GM23338 (cell line): ENCODE measurements around the gene CYCS. TPM values are rescaled to one million over a fixed set of nuclear protein-coding genes. Genes with fewer than 3 reads are reported as not detected.

Experiments used
- ATAC-seq: fragments of 200-7000 bp; cut with Tn5 transposase; 3 replicates; pipeline ENCODE4 v1.9.1; 2020
- DNase-seq: peaks from one replicate; pipeline ENCODE4 v3.0.0-alpha.2; 2015; ENCODE audit warnings: low spot score
- H2AFZ ChIP-seq: fragments of 200-600 bp; sonication (generic); 2 replicates; pipeline ENCODE4 v1.8.0; 2016; ENCODE audit warnings: antibody characterized with exemption, mild to moderate bottlenecking, moderate library complexity
- H3F3A ChIP-seq: fragments of 200-600 bp; sonication (generic); replicated peaks from 2 replicates; pipeline ENCODE4 v1.8.0; 2017; ENCODE audit warnings: antibody characterized with exemption, mixed run types, low read depth
- H3K27ac ChIP-seq: fragments of 200-600 bp; sonication (generic); 2 replicates; pipeline ENCODE4 v1.6.1; 2016; ENCODE audit warnings: low read depth
- H3K27me3 ChIP-seq: fragments of 200-600 bp; sonication (generic); 2 replicates; pipeline ENCODE4 v1.8.0; 2016; ENCODE audit warnings: mild to moderate bottlenecking, mixed run types, moderate library complexity; ENCODE audit not compliant: insufficient read depth
- H3K36me3 ChIP-seq: fragments of 200-600 bp; sonication (generic); 2 replicates; pipeline ENCODE4 v1.8.0; 2016; ENCODE audit warnings: mild to moderate bottlenecking; ENCODE audit not compliant: insufficient read depth
- H3K4me1 ChIP-seq: fragments of 200-600 bp; sonication (generic); 2 replicates; pipeline ENCODE4 v1.8.0; 2016; ENCODE audit warnings: mild to moderate bottlenecking, moderate library complexity; ENCODE audit not compliant: insufficient read depth
- H3K4me2 ChIP-seq: fragments of 200-600 bp; sonication (generic); 2 replicates; pipeline ENCODE4 v1.7.1; 2017; ENCODE audit warnings: mixed run types
- H3K4me3 ChIP-seq: fragments of 200-600 bp; sonication (generic); 2 replicates; pipeline ENCODE4 v1.6.1; 2016; ENCODE audit warnings: mixed run types
- H3K79me2 ChIP-seq: fragments of 200-600 bp; sonication (generic); replicated peaks from 2 replicates; pipeline ENCODE4 v1.8.0; 2017; ENCODE audit warnings: mild to moderate bottlenecking; ENCODE audit not compliant: insufficient read depth
- H3K9me2 ChIP-seq: fragments of 200-600 bp; sonication (generic); 2 replicates; pipeline ENCODE4 v1.8.0; 2017; ENCODE audit not compliant: insufficient read depth
- H4K20me1 ChIP-seq: fragments of 200-600 bp; sonication (generic); replicated peaks from 2 replicates; pipeline ENCODE4 v1.8.0; 2017; ENCODE audit warnings: mild to moderate bottlenecking; ENCODE audit not compliant: insufficient read depth
- H3K27ac Mint-ChIP-seq: 2 replicates; pipeline ENCODE4 v1.8.0; 2020; ENCODE audit warnings: inconsistent platforms, mild to moderate bottlenecking, moderate library complexity, mixed read lengths
- H3K27me3 Mint-ChIP-seq: 3 replicates; pipeline ENCODE4 v1.8.0; 2022; ENCODE audit warnings: low read depth, mild to moderate bottlenecking, moderate library complexity, mixed read lengths, inconsistent platforms; ENCODE audit not compliant: insufficient read depth, poor library complexity
- H3K36me3 Mint-ChIP-seq: 3 replicates; pipeline ENCODE4 v1.8.0; 2021; ENCODE audit warnings: low read depth, mild to moderate bottlenecking, inconsistent platforms, moderate library complexity, mixed read lengths
- H3K4me1 Mint-ChIP-seq: 3 replicates; pipeline ENCODE4 v1.8.0; 2020; ENCODE audit warnings: mild to moderate bottlenecking, inconsistent platforms, mixed read lengths
- H3K4me3 Mint-ChIP-seq: 3 replicates; pipeline ENCODE4 v1.8.0; 2021; ENCODE audit warnings: moderate library complexity, mild to moderate bottlenecking, inconsistent platforms, mixed read lengths
- H3K9me3 Mint-ChIP-seq: 3 replicates; pipeline ENCODE4 v1.8.0; 2020; ENCODE audit warnings: moderate library complexity, mild to moderate bottlenecking, inconsistent platforms, mixed read lengths
- CREB1 ChIP-seq: fragments of 250-450 bp; sonication (Bioruptor Pico); IDR thresholded peaks from 2 replicates; pipeline ENCODE4 v1.5.0; 2020; ENCODE audit warnings: low read depth, mild to moderate bottlenecking, moderate library complexity
- EZH2 ChIP-seq: fragments of 200-600 bp; sonication (generic); IDR thresholded peaks from one replicate; pipeline ENCODE4 v1.8.0; 2017; ENCODE audit warnings: antibody characterized with exemption, mild to moderate bottlenecking, low read depth; ENCODE audit not compliant: unreplicated experiment
- EZH2phosphoT487 ChIP-seq: fragments of 200-600 bp; sonication (generic); IDR thresholded peaks from one replicate; pipeline ENCODE4 v1.8.1; 2018; ENCODE audit warnings: antibody characterized with exemption; ENCODE audit not compliant: unreplicated experiment
- JUNB ChIP-seq: IDR thresholded peaks from one replicate; pipeline ENCODE4 v1.6.1; 2016; ENCODE audit warnings: antibody characterized with exemption; ENCODE audit not compliant: unreplicated experiment
- ZNF114 ChIP-seq: fragments of 250-450 bp; sonication (Bioruptor Pico); IDR thresholded peaks from 2 replicates; pipeline ENCODE4 v1.5.0; 2020; ENCODE audit warnings: mild to moderate bottlenecking, moderate library complexity
- ZNF331 ChIP-seq: fragments of 250-450 bp; sonication (Bioruptor Pico); IDR thresholded peaks from 2 replicates; pipeline ENCODE4 v1.5.0; 2020; ENCODE audit warnings: low read depth, mild to moderate bottlenecking, moderate library complexity
- polyA plus RNA-seq: library from polyadenylated mRNA; unstranded; fragments of >200 nt; fragmentation: Nextera tagmentation; extraction: Ambion mirVana; gene quantifications from 2 replicates; pipeline ENCODE4 v1.2.1, GENCODE V29; 2016
- total RNA-seq: library from RNA; depleted of rRNA; stranded (reverse); fragments of >200 nt; shearing (Covaris generic); gene quantifications from 2 replicates; pipeline ENCODE4 v1.2.3, GENCODE V29; 2014
- TF ChIP-seq, protein P1 (sequence below): fragments of 250-450 bp; sonication (Bioruptor Pico); IDR thresholded peaks from 2 replicates; pipeline ENCODE4 v1.5.0; 2020; ENCODE audit warnings: mild to moderate bottlenecking, moderate library complexity
- TF ChIP-seq, protein P2 (sequence below), 2 experiments: fragments of 200-600 bp in 1 of 2; sonication (generic) in 1 of 2; conservative IDR thresholded peaks; 2 replicates each; pipeline versions ENCODE4 v1.5.1 to v1.6.1; 2016 to 2017; ENCODE audit warnings: antibody characterized with exemption in 2 of 2, low read depth in 2 of 2, mild to moderate bottlenecking in 2 of 2, moderate library complexity in 1 of 2
- TF ChIP-seq, protein P3 (sequence below): IDR thresholded peaks from one replicate; pipeline ENCODE4 v1.6.1; 2018; ENCODE audit warnings: antibody characterized with exemption; ENCODE audit not compliant: unreplicated experiment
- TF ChIP-seq, protein P4 (sequence below): IDR thresholded peaks from 2 replicates; pipeline ENCODE4 v1.6.1; 2016; ENCODE audit warnings: antibody characterized with exemption

The CYCS gene
- total and polyA plus RNA-seq, 2 experiments from 2014 or later: 131 to 468 TPM

DNA sequence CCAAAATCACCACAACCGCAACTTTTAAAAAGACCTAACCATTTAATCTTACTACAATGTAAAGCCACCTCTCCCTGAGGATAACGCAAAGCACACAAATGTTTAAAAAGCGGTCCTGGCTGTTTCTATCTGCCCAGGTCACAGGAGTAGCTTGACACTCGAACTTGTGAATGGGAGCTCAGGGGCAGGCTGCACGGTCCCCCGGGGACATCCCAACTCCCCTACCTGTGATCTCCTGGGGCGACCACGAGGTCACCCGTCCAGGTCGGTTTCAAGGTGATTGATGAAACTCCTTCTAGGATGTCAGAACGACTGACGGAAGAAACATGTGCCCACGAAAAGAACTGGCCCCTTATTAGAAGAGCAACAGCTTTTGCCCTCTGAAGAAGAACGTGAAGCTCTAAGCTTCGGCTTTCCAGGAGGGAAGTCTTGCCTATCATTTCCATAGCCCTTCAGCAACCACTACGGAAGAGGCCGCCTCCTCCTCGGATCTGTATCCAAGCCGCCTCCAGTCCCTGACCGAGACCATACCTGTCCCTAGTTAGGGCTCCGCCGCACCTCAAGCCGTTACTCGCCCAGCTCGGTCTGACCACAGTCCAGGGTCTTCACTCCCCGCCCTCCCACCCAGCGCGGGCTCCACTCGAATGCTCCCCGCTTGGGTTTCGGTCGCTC, 459 bp downstream of the CYCS start:
- Histone ChIP-seq H3K4me3 (peak overlapping the region; percentile 79), H3K79me2 (peaks cover 39% of the 10 kb centered on the region), H4K20me1 (peaks cover 23% of the 10 kb centered on the region), H2AFZ (no peak overlapping the region), H3K4me1 (no peaks in the 10 kb centered on the region), H3K27ac (peak overlapping the region; percentile 83; the same call in 1 of the 2 replicates), H3K36me3 (peaks cover 38% of the 10 kb centered on the region), H3K27me3 (no peaks in the 10 kb centered on the region), H3K9me2 (no peaks in the 10 kb centered on the region), H3F3A (peaks cover 22% of the 10 kb centered on the region), H3K4me2 (peak overlapping the region; percentile 94)
- peak overlapping the region; percentile 98 for H3K4me3 Mint-ChIP-seq
- H3K4me1 Mint-ChIP-seq: peaks cover 7% of the 10 kb centered on the region; the same call in 2 of the 3 replicates
- H3K9me3 Mint-ChIP-seq: peaks cover 3% of the 10 kb centered on the region; the same call in 1 of the 3 replicates
- DNase-seq (no peak), ATAC-seq (peak; percentile 27)
- TF ChIP-seq ZNF331 (CRISPR knock-in tag): no peak
- no peak for TF ChIP-seq EZH2phosphoT487
- TF ChIP-seq, protein P1, sequence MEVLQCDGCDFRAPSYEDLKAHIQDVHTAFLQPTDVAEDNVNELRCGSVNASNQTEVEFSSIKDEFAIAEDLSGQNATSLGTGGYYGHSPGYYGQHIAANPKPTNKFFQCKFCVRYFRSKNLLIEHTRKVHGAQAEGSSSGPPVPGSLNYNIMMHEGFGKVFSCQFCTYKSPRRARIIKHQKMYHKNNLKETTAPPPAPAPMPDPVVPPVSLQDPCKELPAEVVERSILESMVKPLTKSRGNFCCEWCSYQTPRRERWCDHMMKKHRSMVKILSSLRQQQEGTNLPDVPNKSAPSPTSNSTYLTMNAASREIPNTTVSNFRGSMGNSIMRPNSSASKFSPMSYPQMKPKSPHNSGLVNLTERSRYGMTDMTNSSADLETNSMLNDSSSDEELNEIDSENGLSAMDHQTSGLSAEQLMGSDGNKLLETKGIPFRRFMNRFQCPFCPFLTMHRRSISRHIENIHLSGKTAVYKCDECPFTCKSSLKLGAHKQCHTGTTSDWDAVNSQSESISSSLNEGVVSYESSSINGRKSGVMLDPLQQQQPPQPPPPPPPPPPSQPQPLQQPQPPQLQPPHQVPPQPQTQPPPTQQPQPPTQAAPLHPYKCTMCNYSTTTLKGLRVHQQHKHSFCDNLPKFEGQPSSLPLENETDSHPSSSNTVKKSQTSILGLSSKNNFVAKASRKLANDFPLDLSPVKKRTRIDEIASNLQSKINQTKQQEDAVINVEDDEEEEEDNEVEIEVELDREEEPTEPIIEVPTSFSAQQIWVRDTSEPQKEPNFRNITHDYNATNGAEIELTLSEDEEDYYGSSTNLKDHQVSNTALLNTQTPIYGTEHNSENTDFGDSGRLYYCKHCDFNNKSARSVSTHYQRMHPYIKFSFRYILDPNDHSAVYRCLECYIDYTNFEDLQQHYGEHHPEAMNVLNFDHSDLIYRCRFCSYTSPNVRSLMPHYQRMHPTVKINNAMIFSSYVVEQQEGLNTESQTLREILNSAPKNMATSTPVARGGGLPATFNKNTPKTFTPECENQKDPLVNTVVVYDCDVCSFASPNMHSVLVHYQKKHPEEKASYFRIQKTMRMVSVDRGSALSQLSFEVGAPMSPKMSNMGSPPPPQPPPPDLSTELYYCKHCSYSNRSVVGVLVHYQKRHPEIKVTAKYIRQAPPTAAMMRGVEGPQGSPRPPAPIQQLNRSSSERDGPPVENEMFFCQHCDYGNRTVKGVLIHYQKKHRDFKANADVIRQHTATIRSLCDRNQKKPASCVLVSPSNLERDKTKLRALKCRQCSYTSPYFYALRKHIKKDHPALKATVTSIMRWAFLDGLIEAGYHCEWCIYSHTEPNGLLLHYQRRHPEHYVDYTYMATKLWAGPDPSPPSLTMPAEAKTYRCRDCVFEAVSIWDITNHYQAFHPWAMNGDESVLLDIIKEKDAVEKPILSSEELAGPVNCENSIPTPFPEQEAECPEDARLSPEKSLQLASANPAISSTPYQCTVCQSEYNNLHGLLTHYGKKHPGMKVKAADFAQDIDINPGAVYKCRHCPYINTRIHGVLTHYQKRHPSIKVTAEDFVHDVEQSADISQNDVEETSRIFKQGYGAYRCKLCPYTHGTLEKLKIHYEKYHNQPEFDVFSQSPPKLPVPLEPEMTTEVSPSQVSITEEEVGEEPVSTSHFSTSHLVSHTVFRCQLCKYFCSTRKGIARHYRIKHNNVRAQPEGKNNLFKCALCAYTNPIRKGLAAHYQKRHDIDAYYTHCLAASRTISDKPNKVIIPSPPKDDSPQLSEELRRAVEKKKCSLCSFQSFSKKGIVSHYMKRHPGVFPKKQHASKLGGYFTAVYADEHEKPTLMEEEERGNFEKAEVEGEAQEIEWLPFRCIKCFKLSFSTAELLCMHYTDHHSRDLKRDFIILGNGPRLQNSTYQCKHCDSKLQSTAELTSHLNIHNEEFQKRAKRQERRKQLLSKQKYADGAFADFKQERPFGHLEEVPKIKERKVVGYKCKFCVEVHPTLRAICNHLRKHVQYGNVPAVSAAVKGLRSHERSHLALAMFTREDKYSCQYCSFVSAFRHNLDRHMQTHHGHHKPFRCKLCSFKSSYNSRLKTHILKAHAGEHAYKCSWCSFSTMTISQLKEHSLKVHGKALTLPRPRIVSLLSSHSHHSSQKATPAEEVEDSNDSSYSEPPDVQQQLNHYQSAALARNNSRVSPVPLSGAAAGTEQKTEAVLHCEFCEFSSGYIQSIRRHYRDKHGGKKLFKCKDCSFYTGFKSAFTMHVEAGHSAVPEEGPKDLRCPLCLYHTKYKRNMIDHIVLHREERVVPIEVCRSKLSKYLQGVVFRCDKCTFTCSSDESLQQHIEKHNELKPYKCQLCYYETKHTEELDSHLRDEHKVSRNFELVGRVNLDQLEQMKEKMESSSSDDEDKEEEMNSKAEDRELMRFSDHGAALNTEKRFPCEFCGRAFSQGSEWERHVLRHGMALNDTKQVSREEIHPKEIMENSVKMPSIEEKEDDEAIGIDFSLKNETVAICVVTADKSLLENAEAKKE: no peak
- TF ChIP-seq CREB1 (CRISPR knock-in tag): no peak
- no peak for TF ChIP-seq EZH2
- TF ChIP-seq, protein P2, sequence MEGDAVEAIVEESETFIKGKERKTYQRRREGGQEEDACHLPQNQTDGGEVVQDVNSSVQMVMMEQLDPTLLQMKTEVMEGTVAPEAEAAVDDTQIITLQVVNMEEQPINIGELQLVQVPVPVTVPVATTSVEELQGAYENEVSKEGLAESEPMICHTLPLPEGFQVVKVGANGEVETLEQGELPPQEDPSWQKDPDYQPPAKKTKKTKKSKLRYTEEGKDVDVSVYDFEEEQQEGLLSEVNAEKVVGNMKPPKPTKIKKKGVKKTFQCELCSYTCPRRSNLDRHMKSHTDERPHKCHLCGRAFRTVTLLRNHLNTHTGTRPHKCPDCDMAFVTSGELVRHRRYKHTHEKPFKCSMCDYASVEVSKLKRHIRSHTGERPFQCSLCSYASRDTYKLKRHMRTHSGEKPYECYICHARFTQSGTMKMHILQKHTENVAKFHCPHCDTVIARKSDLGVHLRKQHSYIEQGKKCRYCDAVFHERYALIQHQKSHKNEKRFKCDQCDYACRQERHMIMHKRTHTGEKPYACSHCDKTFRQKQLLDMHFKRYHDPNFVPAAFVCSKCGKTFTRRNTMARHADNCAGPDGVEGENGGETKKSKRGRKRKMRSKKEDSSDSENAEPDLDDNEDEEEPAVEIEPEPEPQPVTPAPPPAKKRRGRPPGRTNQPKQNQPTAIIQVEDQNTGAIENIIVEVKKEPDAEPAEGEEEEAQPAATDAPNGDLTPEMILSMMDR (conservative IDR thresholded peaks at IDR 0.05; ENCODE audit: low read depth in 2 of 2): no peak
- no peak for TF ChIP-seq ZNF114 (CRISPR knock-in tag)
- TF ChIP-seq, protein P3, sequence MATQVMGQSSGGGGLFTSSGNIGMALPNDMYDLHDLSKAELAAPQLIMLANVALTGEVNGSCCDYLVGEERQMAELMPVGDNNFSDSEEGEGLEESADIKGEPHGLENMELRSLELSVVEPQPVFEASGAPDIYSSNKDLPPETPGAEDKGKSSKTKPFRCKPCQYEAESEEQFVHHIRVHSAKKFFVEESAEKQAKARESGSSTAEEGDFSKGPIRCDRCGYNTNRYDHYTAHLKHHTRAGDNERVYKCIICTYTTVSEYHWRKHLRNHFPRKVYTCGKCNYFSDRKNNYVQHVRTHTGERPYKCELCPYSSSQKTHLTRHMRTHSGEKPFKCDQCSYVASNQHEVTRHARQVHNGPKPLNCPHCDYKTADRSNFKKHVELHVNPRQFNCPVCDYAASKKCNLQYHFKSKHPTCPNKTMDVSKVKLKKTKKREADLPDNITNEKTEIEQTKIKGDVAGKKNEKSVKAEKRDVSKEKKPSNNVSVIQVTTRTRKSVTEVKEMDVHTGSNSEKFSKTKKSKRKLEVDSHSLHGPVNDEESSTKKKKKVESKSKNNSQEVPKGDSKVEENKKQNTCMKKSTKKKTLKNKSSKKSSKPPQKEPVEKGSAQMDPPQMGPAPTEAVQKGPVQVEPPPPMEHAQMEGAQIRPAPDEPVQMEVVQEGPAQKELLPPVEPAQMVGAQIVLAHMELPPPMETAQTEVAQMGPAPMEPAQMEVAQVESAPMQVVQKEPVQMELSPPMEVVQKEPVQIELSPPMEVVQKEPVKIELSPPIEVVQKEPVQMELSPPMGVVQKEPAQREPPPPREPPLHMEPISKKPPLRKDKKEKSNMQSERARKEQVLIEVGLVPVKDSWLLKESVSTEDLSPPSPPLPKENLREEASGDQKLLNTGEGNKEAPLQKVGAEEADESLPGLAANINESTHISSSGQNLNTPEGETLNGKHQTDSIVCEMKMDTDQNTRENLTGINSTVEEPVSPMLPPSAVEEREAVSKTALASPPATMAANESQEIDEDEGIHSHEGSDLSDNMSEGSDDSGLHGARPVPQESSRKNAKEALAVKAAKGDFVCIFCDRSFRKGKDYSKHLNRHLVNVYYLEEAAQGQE: no peak
- TF ChIP-seq, protein P4, sequence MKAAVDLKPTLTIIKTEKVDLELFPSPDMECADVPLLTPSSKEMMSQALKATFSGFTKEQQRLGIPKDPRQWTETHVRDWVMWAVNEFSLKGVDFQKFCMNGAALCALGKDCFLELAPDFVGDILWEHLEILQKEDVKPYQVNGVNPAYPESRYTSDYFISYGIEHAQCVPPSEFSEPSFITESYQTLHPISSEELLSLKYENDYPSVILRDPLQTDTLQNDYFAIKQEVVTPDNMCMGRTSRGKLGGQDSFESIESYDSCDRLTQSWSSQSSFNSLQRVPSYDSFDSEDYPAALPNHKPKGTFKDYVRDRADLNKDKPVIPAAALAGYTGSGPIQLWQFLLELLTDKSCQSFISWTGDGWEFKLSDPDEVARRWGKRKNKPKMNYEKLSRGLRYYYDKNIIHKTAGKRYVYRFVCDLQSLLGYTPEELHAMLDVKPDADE: no peak
- no peak for TF ChIP-seq JUNB
- peak overlapping the region; percentile 99 for H3K27ac Mint-ChIP-seq
- H3K36me3 Mint-ChIP-seq: peaks cover 55% of the 10 kb centered on the region
- peaks cover 17% of the 10 kb centered on the region for H3K27me3 Mint-ChIP-seq
